Measurements from ENCODE around the gene RPAIN.
"Not testable (repeated sequence)": the region's sequence is repeated elsewhere in the genome, so short reads cannot be mapped to it uniquely, and the experiment has no call there.

RPAIN gene

GRCh38 chr17:5431234-5431633 lies 11.3 kb downstream of the RPAIN start:
- not testable (repeated sequence) for H3K27me3 ChIP-seq (ENCODE audit: control insufficient read depth in 1 of 2, insufficient read depth in 2 of 2, low read length in 2 of 2); H3K4me1 ChIP-seq (ENCODE audit: insufficient read depth, low read length); H3K4me3 ChIP-seq (ENCODE audit: low read depth in 1 of 2, low read length in 2 of 2); H3K9me3 ChIP-seq (ENCODE audit: low read length); H3K9ac ChIP-seq (ENCODE audit: low read length); H3K27ac ChIP-seq (ENCODE audit: low read depth, low read length)
- peaks cover 84% of the 10 kb centered on the region for H3K36me3 ChIP-seq (ENCODE audit: insufficient read depth, low read length)

- Histone ChIP-seq H3K36me3 (ENCODE audit: insufficient read depth, low read length) (peaks cover 80% of the 10 kb centered on the region), H3K4me3 (ENCODE audit: low read depth in 1 of 2, low read length in 2 of 2) (no peak overlapping the region), H3K27me3 (ENCODE audit: control insufficient read depth in 1 of 2, insufficient read depth in 2 of 2, low read length in 2 of 2) (no peaks in the 10 kb centered on the region), H3K9ac (ENCODE audit: low read length) (no peak overlapping the region), H3K4me1 (ENCODE audit: insufficient read depth, low read length) (no peaks in the 10 kb centered on the region), H3K9me3 (ENCODE audit: low read length) (no peaks in the 10 kb centered on the region), H3K27ac (ENCODE audit: low read depth, low read length) (no peak overlapping the region)
Observed at GRCh38 chr17:5431949-5432556, 12.1 kb downstream of the RPAIN start.

- Histone ChIP-seq H3K36me3 (ENCODE audit: insufficient read depth, low read length) (peaks cover 57% of the 10 kb centered on the region), H3K9ac (ENCODE audit: low read length) (no peak overlapping the region), H3K9me3 (ENCODE audit: low read length) (no peaks in the 10 kb centered on the region), H3K4me1 (ENCODE audit: insufficient read depth, low read length) (peaks cover 14% of the 10 kb centered on the region), H3K4me3 (ENCODE audit: low read depth in 1 of 2, low read length in 2 of 2) (no peak overlapping the region), H3K27ac (ENCODE audit: low read depth, low read length) (no peak overlapping the region), H3K27me3 (ENCODE audit: control insufficient read depth in 1 of 2, insufficient read depth in 2 of 2, low read length in 2 of 2) (no peaks in the 10 kb centered on the region)
Observed at GRCh38 chr17:5434984-5435383, 15.0 kb downstream of the RPAIN start.

- H3K27me3 ChIP-seq (ENCODE audit: control insufficient read depth in 1 of 2, insufficient read depth in 2 of 2, low read length in 2 of 2); H3K4me3 ChIP-seq (ENCODE audit: low read depth in 1 of 2, low read length in 2 of 2); H3K9ac ChIP-seq (ENCODE audit: low read length); H3K9me3 ChIP-seq (ENCODE audit: low read length); H3K27ac ChIP-seq (ENCODE audit: low read depth, low read length): not testable (repeated sequence)
- Histone ChIP-seq H3K4me1 (ENCODE audit: insufficient read depth, low read length) (peaks cover 14% of the 10 kb centered on the region), H3K36me3 (ENCODE audit: insufficient read depth, low read length) (peaks cover 52% of the 10 kb centered on the region)
Observed at GRCh38 chr17:5435781-5436315, 15.9 kb downstream of the RPAIN start.

GRCh38 chr17:5437721-5438317 lies 17.8 kb downstream of the RPAIN start:
- H3K4me3 ChIP-seq (ENCODE audit: low read depth in 1 of 2, low read length in 2 of 2) = peak overlapping the region; percentile 70 to 89
- peaks cover 35% of the 10 kb centered on the region for H3K36me3 ChIP-seq (ENCODE audit: insufficient read depth, low read length)
- H3K27me3 ChIP-seq (ENCODE audit: control insufficient read depth in 1 of 2, insufficient read depth in 2 of 2, low read length in 2 of 2) = no peaks in the 10 kb centered on the region
- no peaks in the 10 kb centered on the region for H3K9me3 ChIP-seq (ENCODE audit: low read length)
- no peak overlapping the region for H3K27ac ChIP-seq (ENCODE audit: low read depth, low read length)
- H3K4me1 ChIP-seq (ENCODE audit: insufficient read depth, low read length) = peaks cover 14% of the 10 kb centered on the region
- H3K9ac ChIP-seq (ENCODE audit: low read length) = peak overlapping the region; percentile 78

GRCh38 chr17:5438716-5439445 lies 18.9 kb downstream of the RPAIN start, which contains the start of gene C1QBP:
TSS of gene C1QBP (minus strand) at chr17:5439155. CDS start at chr17:5439073, 82 bp downstream.
- Histone ChIP-seq H3K9ac (ENCODE audit: low read length) (peak within 1 kb of the TSS; percentile 78), H3K9me3 (ENCODE audit: low read length) (no peaks in the 10 kb centered on the region), H3K4me1 (ENCODE audit: insufficient read depth, low read length) (peaks cover 14% of the 10 kb centered on the region), H3K36me3 (ENCODE audit: insufficient read depth, low read length) (peaks cover 32% of the 10 kb centered on the region), H3K4me3 (ENCODE audit: low read depth in 1 of 2, low read length in 2 of 2) (peak within 1 kb of the TSS; percentile 70 to 89), H3K27ac (ENCODE audit: low read depth, low read length) (peak within 1 kb of the TSS; percentile 78), H3K27me3 (ENCODE audit: control insufficient read depth in 1 of 2, insufficient read depth in 2 of 2, low read length in 2 of 2) (no peaks in the 10 kb centered on the region)

- H3K36me3 ChIP-seq (ENCODE audit: insufficient read depth, low read length) = peaks cover 33% of the 10 kb centered on the region
Observed at GRCh38 chr17:5439446-5439764, 19.4 kb downstream of the RPAIN start.

GRCh38 chr17:5443728-5444127 lies 23.7 kb downstream of the RPAIN start:
- no peak overlapping the region for H3K4me3 ChIP-seq (ENCODE audit: low read depth in 1 of 2, low read length in 2 of 2)
- H3K9me3 ChIP-seq (ENCODE audit: low read length) = no peaks in the 10 kb centered on the region
- H3K4me1 ChIP-seq (ENCODE audit: insufficient read depth, low read length) = peaks cover 5% of the 10 kb centered on the region
- no peak overlapping the region for H3K27ac ChIP-seq (ENCODE audit: low read depth, low read length)
- no peak overlapping the region for H3K9ac ChIP-seq (ENCODE audit: low read length)
- no peaks in the 10 kb centered on the region for H3K27me3 ChIP-seq (ENCODE audit: control insufficient read depth in 1 of 2, insufficient read depth in 2 of 2, low read length in 2 of 2)
- H3K36me3 ChIP-seq (ENCODE audit: insufficient read depth, low read length) = peaks cover 38% of the 10 kb centered on the region

More at GRCh38 chr17:5439446-5439764, 19.4 kb downstream of the RPAIN start:
- Histone ChIP-seq H3K9me3 (ENCODE audit: low read length) (no peaks in the 10 kb centered on the region), H3K27me3 (ENCODE audit: control insufficient read depth in 1 of 2, insufficient read depth in 2 of 2, low read length in 2 of 2) (no peaks in the 10 kb centered on the region), H3K9ac (ENCODE audit: low read length) (peak overlapping the region; percentile 57), H3K4me1 (ENCODE audit: insufficient read depth, low read length) (peaks cover 14% of the 10 kb centered on the region), H3K27ac (ENCODE audit: low read depth, low read length) (peak overlapping the region; percentile 78), H3K4me3 (ENCODE audit: low read depth in 1 of 2, low read length in 2 of 2) (peak overlapping the region; percentile 70 to 89)

- H3K36me3 ChIP-seq (ENCODE audit: insufficient read depth, low read length) = peaks cover 42% of the 10 kb centered on the region
- H3K27me3 ChIP-seq (ENCODE audit: control insufficient read depth in 1 of 2, insufficient read depth in 2 of 2, low read length in 2 of 2) = no peaks in the 10 kb centered on the region
- H3K9ac ChIP-seq (ENCODE audit: low read length) = no peak overlapping the region
- H3K27ac ChIP-seq (ENCODE audit: low read depth, low read length) = no peak overlapping the region
- peaks cover 4% of the 10 kb centered on the region for H3K4me1 ChIP-seq (ENCODE audit: insufficient read depth, low read length)
- H3K9me3 ChIP-seq (ENCODE audit: low read length) = no peaks in the 10 kb centered on the region
- H3K4me3 ChIP-seq (ENCODE audit: low read depth in 1 of 2, low read length in 2 of 2) = no peak overlapping the region
Observed at GRCh38 chr17:5444209-5444608, 24.2 kb downstream of the RPAIN start.

GRCh38 chr17:5446786-5447185 lies 26.8 kb downstream of the RPAIN start:
- Histone ChIP-seq H3K36me3 (ENCODE audit: insufficient read depth, low read length) (peaks cover 59% of the 10 kb centered on the region), H3K9ac (ENCODE audit: low read length) (no peak overlapping the region), H3K9me3 (ENCODE audit: low read length) (no peaks in the 10 kb centered on the region), H3K27me3 (ENCODE audit: control insufficient read depth in 1 of 2, insufficient read depth in 2 of 2, low read length in 2 of 2) (no peaks in the 10 kb centered on the region), H3K4me1 (ENCODE audit: insufficient read depth, low read length) (no peaks in the 10 kb centered on the region), H3K27ac (ENCODE audit: low read depth, low read length) (no peak overlapping the region), H3K4me3 (ENCODE audit: low read depth in 1 of 2, low read length in 2 of 2) (no peak overlapping the region)

- H3K9ac ChIP-seq (ENCODE audit: low read length) = no peak overlapping the region
- no peak overlapping the region for H3K27ac ChIP-seq (ENCODE audit: low read depth, low read length)
- no peak overlapping the region for H3K4me3 ChIP-seq (ENCODE audit: low read depth in 1 of 2, low read length in 2 of 2)
- H3K27me3 ChIP-seq (ENCODE audit: control insufficient read depth in 1 of 2, insufficient read depth in 2 of 2, low read length in 2 of 2) = no peaks in the 10 kb centered on the region
- H3K4me1 ChIP-seq (ENCODE audit: insufficient read depth, low read length) = peaks cover 11% of the 10 kb centered on the region
- H3K36me3 ChIP-seq (ENCODE audit: insufficient read depth, low read length) = peaks cover 7% of the 10 kb centered on the region
- no peaks in the 10 kb centered on the region for H3K9me3 ChIP-seq (ENCODE audit: low read length)
Observed at GRCh38 chr17:5464717-5465507, 44.9 kb downstream of the RPAIN start.
